Measurements from ENCODE around the gene RPL36.
A peak's percentile ranks its signal among the peaks of the same experiment; 100 is the strongest.

The RPL36 gene

DNA sequence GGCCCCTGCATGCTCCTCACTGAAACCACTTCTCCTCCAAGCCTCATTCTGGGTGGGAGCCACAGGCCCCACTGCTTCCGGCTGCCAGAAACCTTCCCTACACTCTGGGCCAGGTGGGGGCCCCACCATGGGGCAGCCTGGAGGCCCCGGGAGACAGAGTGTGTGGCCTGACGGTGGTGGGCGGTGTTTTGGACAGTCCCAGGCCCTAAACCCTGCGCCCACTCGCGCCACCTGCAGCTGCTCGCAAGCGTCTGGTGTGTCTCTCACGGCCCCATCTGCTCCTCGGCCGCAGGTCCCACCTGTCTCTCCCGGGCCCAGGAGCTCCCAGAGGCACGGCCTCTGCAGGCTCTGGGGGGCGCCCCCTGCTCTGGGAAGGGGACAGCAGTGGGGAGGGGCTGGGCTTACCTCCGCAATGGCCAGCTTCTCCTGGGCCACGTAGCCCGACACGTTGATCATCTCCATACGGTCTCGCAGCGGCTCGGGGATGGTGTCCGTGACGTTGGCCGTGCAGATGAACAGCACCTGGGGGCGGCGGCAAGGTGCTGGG lies 5.6 kb downstream of the RPL36 start:
- TF ChIP-seq, protein P1, sequence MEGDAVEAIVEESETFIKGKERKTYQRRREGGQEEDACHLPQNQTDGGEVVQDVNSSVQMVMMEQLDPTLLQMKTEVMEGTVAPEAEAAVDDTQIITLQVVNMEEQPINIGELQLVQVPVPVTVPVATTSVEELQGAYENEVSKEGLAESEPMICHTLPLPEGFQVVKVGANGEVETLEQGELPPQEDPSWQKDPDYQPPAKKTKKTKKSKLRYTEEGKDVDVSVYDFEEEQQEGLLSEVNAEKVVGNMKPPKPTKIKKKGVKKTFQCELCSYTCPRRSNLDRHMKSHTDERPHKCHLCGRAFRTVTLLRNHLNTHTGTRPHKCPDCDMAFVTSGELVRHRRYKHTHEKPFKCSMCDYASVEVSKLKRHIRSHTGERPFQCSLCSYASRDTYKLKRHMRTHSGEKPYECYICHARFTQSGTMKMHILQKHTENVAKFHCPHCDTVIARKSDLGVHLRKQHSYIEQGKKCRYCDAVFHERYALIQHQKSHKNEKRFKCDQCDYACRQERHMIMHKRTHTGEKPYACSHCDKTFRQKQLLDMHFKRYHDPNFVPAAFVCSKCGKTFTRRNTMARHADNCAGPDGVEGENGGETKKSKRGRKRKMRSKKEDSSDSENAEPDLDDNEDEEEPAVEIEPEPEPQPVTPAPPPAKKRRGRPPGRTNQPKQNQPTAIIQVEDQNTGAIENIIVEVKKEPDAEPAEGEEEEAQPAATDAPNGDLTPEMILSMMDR (IDR thresholded peaks at IDR 0.05; ENCODE audit: insufficient read depth, low read length, poor library complexity, severe bottlenecking), result no peak
- TF ChIP-seq EZH2phosphoT487 (conservative IDR thresholded peaks at IDR 0.05; ENCODE audit: low read length), result no peak
- Histone ChIP-seq H3K4me2 (ENCODE audit: low read depth, low read length, poor library complexity, severe bottlenecking) (no peak overlapping the region), H3K79me2 (ENCODE audit: insufficient read depth, low read length) (peaks cover 24% of the 10 kb centered on the region), H3K9me3 (ENCODE audit: insufficient read depth, low read length) (no peaks in the 10 kb centered on the region), H3F3A (ENCODE audit: insufficient read depth) (peaks cover 37% of the 10 kb centered on the region), H3K27me3 (ENCODE audit: low read length) (no peaks in the 10 kb centered on the region), H3K36me3 (ENCODE audit: low read length) (no peaks in the 10 kb centered on the region; the same call in 1 of the 2 replicates), H3K9me2 (replicated peaks; ENCODE audit: insufficient read depth, low read length) (no peaks in the 10 kb centered on the region), H4K20me1 (ENCODE audit: low read depth, low read length) (no peaks in the 10 kb centered on the region; the same call in 1 of the 2 replicates), H3K27ac (ENCODE audit: low read depth, low read length) (peak overlapping the region; percentile 47), H2AFZ (ENCODE audit: low read depth, low read length, severe bottlenecking) (no peak overlapping the region), H3K4me3 (ENCODE audit: insufficient read depth, low read length, poor library complexity, severe bottlenecking) (no peak overlapping the region), H3K9ac (ENCODE audit: low read length) (no peak overlapping the region)

DNA sequence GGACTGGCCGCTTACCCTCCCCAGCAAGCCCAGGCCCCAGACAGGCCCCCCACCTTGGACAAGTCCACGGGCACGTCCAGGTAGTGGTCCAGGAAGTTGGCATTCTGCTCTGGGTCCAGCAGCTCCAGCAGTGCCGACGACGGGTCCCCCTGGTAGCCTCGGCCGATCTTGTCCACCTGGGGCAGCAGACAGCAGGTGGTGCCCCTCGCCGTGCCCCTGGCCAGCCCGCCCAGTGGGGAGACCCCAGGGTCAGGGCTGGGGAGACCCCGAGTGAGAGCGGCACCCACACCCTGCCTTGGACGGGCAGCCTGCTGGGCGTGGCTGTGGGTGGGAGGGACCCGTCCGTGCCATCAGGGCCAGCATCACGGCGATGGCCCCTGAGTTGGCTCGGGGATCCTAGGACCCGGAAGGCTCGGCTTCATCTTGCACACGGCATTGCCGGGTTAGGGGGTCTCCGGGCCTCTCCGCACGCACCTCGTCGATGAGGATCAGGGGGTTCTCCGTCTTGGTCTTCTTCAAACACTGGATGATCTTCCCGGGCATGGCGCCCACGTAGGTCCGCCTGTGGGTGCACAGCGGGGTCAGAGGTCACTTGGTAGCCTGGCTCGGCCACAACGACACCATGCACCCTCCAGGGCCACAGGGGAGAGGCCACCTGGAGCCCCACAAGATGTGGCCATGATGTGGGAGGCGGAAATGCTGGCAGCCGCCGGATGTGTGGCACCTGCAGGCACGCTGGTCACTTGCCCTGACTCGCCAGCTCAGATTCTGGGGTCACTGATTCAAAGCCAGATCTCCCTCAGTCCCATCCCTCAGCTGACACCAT lies 6.3 kb downstream of the RPL36 start:
- H4K20me1 ChIP-seq (ENCODE audit: low read depth, low read length), result no peaks in the 10 kb centered on the region; the same call in 1 of the 2 replicates
- no peak overlapping the region for H3K4me2 ChIP-seq (ENCODE audit: low read depth, low read length, poor library complexity, severe bottlenecking)
- H3K27ac ChIP-seq (ENCODE audit: low read depth, low read length), result 0 out of 2 replicates have a peak overlapping the region, but pooled peaks have one; percentile 7
- no peaks in the 10 kb centered on the region for H3K27me3 ChIP-seq (ENCODE audit: low read length)
- H3K9me3 ChIP-seq (ENCODE audit: insufficient read depth, low read length), result no peaks in the 10 kb centered on the region
- no peak overlapping the region for H3K4me3 ChIP-seq (ENCODE audit: insufficient read depth, low read length, poor library complexity, severe bottlenecking)
- H3F3A ChIP-seq (ENCODE audit: insufficient read depth), result peaks cover 31% of the 10 kb centered on the region
- H2AFZ ChIP-seq (ENCODE audit: low read depth, low read length, severe bottlenecking), result no peak overlapping the region
- H3K36me3 ChIP-seq (ENCODE audit: low read length), result no peaks in the 10 kb centered on the region
- H3K79me2 ChIP-seq (ENCODE audit: insufficient read depth, low read length), result peaks cover 17% of the 10 kb centered on the region
- TF ChIP-seq EZH2phosphoT487 (conservative IDR thresholded peaks at IDR 0.05; ENCODE audit: low read length), result no peak
- TF ChIP-seq, protein P1 (IDR thresholded peaks at IDR 0.05; ENCODE audit: insufficient read depth, low read length, poor library complexity, severe bottlenecking), result no peak
- H3K9ac ChIP-seq (ENCODE audit: low read length), result no peak overlapping the region
- no peaks in the 10 kb centered on the region for H3K9me2 ChIP-seq (replicated peaks; ENCODE audit: insufficient read depth, low read length)

DNA sequence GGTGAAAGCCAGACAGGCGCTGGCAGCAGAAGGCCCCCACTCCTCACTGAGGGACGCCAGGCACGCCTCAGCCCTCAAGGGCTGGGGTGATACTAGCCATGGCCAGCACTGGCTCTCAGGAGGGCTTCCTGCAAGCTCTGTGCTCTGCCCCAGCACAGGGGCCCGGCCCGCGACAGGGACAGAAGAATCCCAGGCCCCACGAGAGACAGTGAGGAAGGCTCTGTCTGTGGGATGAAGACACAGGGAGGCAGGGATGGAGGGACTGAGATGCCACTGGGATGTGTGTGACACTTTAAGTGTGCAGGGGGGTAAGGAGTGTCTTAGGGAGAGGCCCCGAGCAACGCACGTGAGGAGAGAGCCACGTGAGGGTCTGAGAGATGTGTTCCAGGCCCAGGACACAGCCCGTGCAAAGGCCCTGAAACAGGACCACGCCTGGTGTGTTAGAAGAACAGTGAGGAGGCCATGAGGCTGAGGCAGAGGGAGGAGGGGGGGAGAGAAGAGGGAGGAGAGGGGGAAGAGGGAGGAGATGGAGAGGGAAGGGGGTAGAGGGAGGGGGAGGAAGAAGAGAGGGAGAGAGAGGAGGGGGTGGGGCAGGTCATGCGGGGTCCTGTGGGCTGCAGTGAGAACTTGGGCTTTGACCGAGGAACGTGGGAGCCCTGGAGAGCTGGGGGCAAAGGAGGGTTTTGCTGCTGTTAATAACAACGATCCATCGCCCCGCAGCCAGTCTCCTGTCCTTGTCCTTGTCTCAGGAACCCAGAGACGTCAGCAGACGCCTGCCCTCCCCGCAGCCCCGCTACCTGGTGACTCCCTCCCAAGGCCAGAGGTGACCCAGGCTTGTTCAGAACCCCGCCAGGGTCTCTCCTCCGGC lies 7.2 kb downstream of the RPL36 start:
- Histone ChIP-seq H4K20me1 (ENCODE audit: low read depth, low read length) (no peaks in the 10 kb centered on the region; the same call in 1 of the 2 replicates), H3K79me2 (ENCODE audit: insufficient read depth, low read length) (peaks cover 10% of the 10 kb centered on the region), H3K4me3 (ENCODE audit: insufficient read depth, low read length, poor library complexity, severe bottlenecking) (no peak overlapping the region), H3F3A (ENCODE audit: insufficient read depth) (peaks cover 31% of the 10 kb centered on the region), H3K4me2 (ENCODE audit: low read depth, low read length, poor library complexity, severe bottlenecking) (no peak overlapping the region), H3K36me3 (ENCODE audit: low read length) (no peaks in the 10 kb centered on the region), H2AFZ (ENCODE audit: low read depth, low read length, severe bottlenecking) (no peak overlapping the region), H3K27me3 (ENCODE audit: low read length) (no peaks in the 10 kb centered on the region), H3K9me3 (ENCODE audit: insufficient read depth, low read length) (no peaks in the 10 kb centered on the region), H3K27ac (ENCODE audit: low read depth, low read length) (0 out of 2 replicates have a peak overlapping the region, but pooled peaks have one; percentile 7), H3K9ac (ENCODE audit: low read length) (no peak overlapping the region), H3K9me2 (replicated peaks; ENCODE audit: insufficient read depth, low read length) (no peaks in the 10 kb centered on the region)
- no peak for TF ChIP-seq EZH2phosphoT487 (conservative IDR thresholded peaks at IDR 0.05; ENCODE audit: low read length)
